ENCODE data around the gene COL8A1. TPM values are rescaled to one million over a fixed set of nuclear protein-coding genes. Genes with fewer than 3 reads are reported as not detected.

Gene COL8A1
- total and polyA plus RNA-seq, 2 experiments from 2014 or later, result 0.41 to 2.4 TPM

DNA sequence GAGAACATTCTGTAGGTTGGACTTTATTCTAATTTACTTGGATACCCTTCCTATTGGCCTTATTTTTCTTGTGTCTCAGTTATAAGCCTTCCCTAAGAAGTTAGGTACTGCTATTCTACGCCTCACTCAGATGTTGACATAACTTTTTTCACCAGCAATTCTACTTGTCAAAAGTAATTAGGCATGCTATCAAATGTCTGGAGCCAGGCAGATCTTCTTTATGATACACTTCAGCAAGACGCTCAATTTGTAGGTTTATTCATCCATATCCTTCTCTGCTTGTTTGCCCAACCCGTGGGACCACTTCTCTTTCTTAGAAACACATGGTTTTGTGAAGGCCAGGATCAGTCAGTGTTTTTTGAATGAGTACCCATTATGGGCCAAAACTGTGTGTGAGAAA, 36.2 kb upstream of the COL8A1 start:
- TF ChIP-seq EZH2 (IDR thresholded peaks at IDR 0.05; ENCODE audit: borderline replicate concordance) (no peak), EZH2phosphoT487 (IDR thresholded peaks at IDR 0.05; ENCODE audit: low read depth, severe bottlenecking, unreplicated experiment) (no peak)
- TF ChIP-seq, protein P1, sequence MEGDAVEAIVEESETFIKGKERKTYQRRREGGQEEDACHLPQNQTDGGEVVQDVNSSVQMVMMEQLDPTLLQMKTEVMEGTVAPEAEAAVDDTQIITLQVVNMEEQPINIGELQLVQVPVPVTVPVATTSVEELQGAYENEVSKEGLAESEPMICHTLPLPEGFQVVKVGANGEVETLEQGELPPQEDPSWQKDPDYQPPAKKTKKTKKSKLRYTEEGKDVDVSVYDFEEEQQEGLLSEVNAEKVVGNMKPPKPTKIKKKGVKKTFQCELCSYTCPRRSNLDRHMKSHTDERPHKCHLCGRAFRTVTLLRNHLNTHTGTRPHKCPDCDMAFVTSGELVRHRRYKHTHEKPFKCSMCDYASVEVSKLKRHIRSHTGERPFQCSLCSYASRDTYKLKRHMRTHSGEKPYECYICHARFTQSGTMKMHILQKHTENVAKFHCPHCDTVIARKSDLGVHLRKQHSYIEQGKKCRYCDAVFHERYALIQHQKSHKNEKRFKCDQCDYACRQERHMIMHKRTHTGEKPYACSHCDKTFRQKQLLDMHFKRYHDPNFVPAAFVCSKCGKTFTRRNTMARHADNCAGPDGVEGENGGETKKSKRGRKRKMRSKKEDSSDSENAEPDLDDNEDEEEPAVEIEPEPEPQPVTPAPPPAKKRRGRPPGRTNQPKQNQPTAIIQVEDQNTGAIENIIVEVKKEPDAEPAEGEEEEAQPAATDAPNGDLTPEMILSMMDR (IDR thresholded peaks at IDR 0.05; ENCODE audit: poor library complexity), result no peak
- Histone ChIP-seq H2AFZ (no peak overlapping the region), H3K4me2 (no peak overlapping the region), H4K20me1 (ENCODE audit: insufficient read depth, poor library complexity, severe bottlenecking) (no peaks in the 10 kb centered on the region), H3K4me1 (ENCODE audit: insufficient read depth) (no peaks in the 10 kb centered on the region), H3K4me3 (no peak overlapping the region), H3K27ac (no peak overlapping the region), H3K79me2 (no peaks in the 10 kb centered on the region), H3K36me3 (replicated peaks; ENCODE audit: insufficient read depth, low read depth) (no peaks in the 10 kb centered on the region), H3K9me3 (ENCODE audit: low read depth) (no peaks in the 10 kb centered on the region), H3K9me2 (replicated peaks; ENCODE audit: insufficient read depth) (no peaks in the 10 kb centered on the region), H3K27me3 (no peaks in the 10 kb centered on the region)
- 56% methylated on average over 3 of the region's 3 CpGs for WGBS (ENCODE audit: low lambda C conversion rate, missing lambda C conversion rate)
- no peak for DNase-seq (ENCODE audit: low spot score)

DNA sequence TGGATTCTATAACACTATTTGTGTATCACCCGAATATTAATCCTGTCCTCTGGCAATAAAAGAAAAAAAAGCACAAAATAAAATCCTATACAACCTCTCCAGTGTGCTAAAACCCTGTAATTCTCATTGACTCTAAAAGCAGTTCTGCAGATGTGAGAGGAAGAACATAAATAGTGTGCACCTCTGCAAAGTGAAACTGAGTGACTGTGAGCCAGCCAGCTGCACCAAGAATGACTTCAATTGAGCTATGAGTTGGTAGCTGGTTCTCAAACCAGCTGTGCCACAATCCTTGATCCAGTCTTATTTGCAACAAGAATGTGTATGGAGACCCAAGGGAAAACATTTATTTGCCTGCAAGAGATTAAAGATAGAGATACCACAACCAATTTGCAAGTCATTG, 31.2 kb upstream of the COL8A1 start:
- DNase-seq (ENCODE audit: low spot score), result no peak
- no peaks in the 10 kb centered on the region for H3K9me3 ChIP-seq (ENCODE audit: low read depth)
- no peak overlapping the region for H2AFZ ChIP-seq
- H3K4me2 ChIP-seq, result no peak overlapping the region
- WGBS (ENCODE audit: low lambda C conversion rate, missing lambda C conversion rate), result 75% methylated on average over 1 of the region's 1 CpG
- no peak overlapping the region for H3K27ac ChIP-seq
- H3K27me3 ChIP-seq, result no peaks in the 10 kb centered on the region
- TF ChIP-seq EZH2 (IDR thresholded peaks at IDR 0.05; ENCODE audit: borderline replicate concordance) (no peak), EZH2phosphoT487 (IDR thresholded peaks at IDR 0.05; ENCODE audit: low read depth, severe bottlenecking, unreplicated experiment) (no peak)
- TF ChIP-seq, protein P1 (IDR thresholded peaks at IDR 0.05; ENCODE audit: poor library complexity), result no peak
- H3K4me1 ChIP-seq (ENCODE audit: insufficient read depth), result no peaks in the 10 kb centered on the region
- H4K20me1 ChIP-seq (ENCODE audit: insufficient read depth, poor library complexity, severe bottlenecking), result no peaks in the 10 kb centered on the region
- H3K36me3 ChIP-seq (replicated peaks; ENCODE audit: insufficient read depth, low read depth), result no peaks in the 10 kb centered on the region
- no peak overlapping the region for H3K4me3 ChIP-seq
- H3K79me2 ChIP-seq, result no peaks in the 10 kb centered on the region
- no peaks in the 10 kb centered on the region for H3K9me2 ChIP-seq (replicated peaks; ENCODE audit: insufficient read depth)

DNA sequence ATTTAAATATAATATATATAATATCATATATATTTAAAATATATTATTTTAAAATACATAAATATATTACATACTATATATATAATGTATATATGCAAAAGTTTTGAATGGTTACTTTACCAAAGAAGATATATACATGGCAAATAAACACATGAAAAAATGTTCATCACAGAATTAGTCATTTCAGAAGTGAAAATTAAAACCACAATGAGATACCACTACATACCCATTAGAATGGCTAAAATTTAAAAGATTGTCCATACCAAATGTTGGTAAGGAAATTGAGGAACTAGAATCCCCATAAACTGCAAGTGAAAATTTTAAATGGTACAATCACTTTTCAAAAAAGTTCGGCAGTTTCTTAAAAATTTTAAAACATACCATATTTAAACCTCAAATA, 23.6 kb upstream of the COL8A1 start:
- Histone ChIP-seq H3K9me2 (replicated peaks; ENCODE audit: insufficient read depth) (no peaks in the 10 kb centered on the region), H3K4me1 (ENCODE audit: insufficient read depth) (no peaks in the 10 kb centered on the region), H4K20me1 (ENCODE audit: insufficient read depth, poor library complexity, severe bottlenecking) (no peaks in the 10 kb centered on the region), H3K79me2 (no peaks in the 10 kb centered on the region), H3K4me2 (no peak overlapping the region), H3K36me3 (replicated peaks; ENCODE audit: insufficient read depth, low read depth) (no peaks in the 10 kb centered on the region), H3K27ac (no peak overlapping the region), H3K9me3 (ENCODE audit: low read depth) (no peaks in the 10 kb centered on the region), H2AFZ (no peak overlapping the region), H3K4me3 (no peak overlapping the region), H3K27me3 (no peaks in the 10 kb centered on the region)
- DNase-seq (ENCODE audit: low spot score), result no peak
- TF ChIP-seq, protein P1 (IDR thresholded peaks at IDR 0.05; ENCODE audit: poor library complexity), result no peak
- TF ChIP-seq EZH2phosphoT487 (IDR thresholded peaks at IDR 0.05; ENCODE audit: low read depth, severe bottlenecking, unreplicated experiment) (no peak), EZH2 (IDR thresholded peaks at IDR 0.05; ENCODE audit: borderline replicate concordance) (no peak)
- 89% methylated on average over 1 of the region's 1 CpG for WGBS (ENCODE audit: low lambda C conversion rate, missing lambda C conversion rate)
